Astrocyte (in vitro differentiated cells and primary cell): Measurements from ENCODE around the gene SLC29A4. TPM values are rescaled to one million over a fixed set of nuclear protein-coding genes. Genes with fewer than 3 reads are reported as not detected.

Experiments
- DNase-seq: peaks from one replicate; pipeline ENCODE4 v3.0.0-alpha.2; 2010; ENCODE audit warnings: low read depth
- FAIRE-seq: peaks from 2 replicates; lab custom pipeline; 2011; peaks lifted over from hg19 to GRCh38; lab: Jason Lieb, UNC
- H2AFZ ChIP-seq: 2 replicates; pipeline ENCODE4 v1.6.0; 2012; ENCODE audit warnings: low read depth, low read length, inconsistent platforms
- H3K27ac ChIP-seq: 2 replicates; pipeline ENCODE4 v1.5.1; 2011; ENCODE audit warnings: low read depth, low read length, inconsistent platforms
- H3K27me3 ChIP-seq: 2 replicates; pipeline ENCODE4 v1.6.0; 2011; ENCODE audit warnings: low read length, inconsistent platforms; ENCODE audit not compliant: insufficient read depth
- H3K36me3 ChIP-seq: 2 replicates; pipeline ENCODE4 v1.5.1; 2011; ENCODE audit warnings: low read length, inconsistent platforms; ENCODE audit not compliant: insufficient read depth
- H3K4me1 ChIP-seq: 2 replicates; pipeline ENCODE4 v1.5.1; 2011; ENCODE audit warnings: low read length, inconsistent platforms; ENCODE audit not compliant: insufficient read depth
- H3K4me2 ChIP-seq: 2 replicates; pipeline ENCODE4 v1.6.0; 2012; ENCODE audit warnings: low read length, inconsistent platforms
- H3K4me3 ChIP-seq: 2 replicates; pipeline ENCODE4 v1.5.1; 2011; ENCODE audit warnings: low read depth, mild to moderate bottlenecking, low read length, inconsistent platforms; ENCODE audit not compliant: insufficient read depth
- H3K79me2 ChIP-seq: 2 replicates; pipeline ENCODE4 v1.6.0; 2012; ENCODE audit warnings: mild to moderate bottlenecking, low read length, inconsistent platforms; ENCODE audit not compliant: insufficient read depth
- H3K9ac ChIP-seq: 2 replicates; pipeline ENCODE4 v1.6.0; 2012; ENCODE audit warnings: mild to moderate bottlenecking, low read length, inconsistent platforms
- H3K9me3 ChIP-seq: 2 replicates; pipeline ENCODE4 v1.5.1; 2012; ENCODE audit warnings: low read depth, mild to moderate bottlenecking, low read length, inconsistent platforms; ENCODE audit not compliant: insufficient read depth
- H4K20me1 ChIP-seq: 2 replicates; pipeline ENCODE4 v1.6.0; 2012; ENCODE audit warnings: low read length, inconsistent platforms; ENCODE audit not compliant: insufficient read depth
- H3K27ac Mint-ChIP-seq: one replicate; pipeline ENCODE4 v1.8.0; 2021; ENCODE audit warnings: mild to moderate bottlenecking, mixed read lengths; ENCODE audit not compliant: unreplicated experiment
- H3K27me3 Mint-ChIP-seq: one replicate; pipeline ENCODE4 v1.8.0; 2021; ENCODE audit warnings: low read depth, mixed read lengths; ENCODE audit not compliant: unreplicated experiment
- H3K36me3 Mint-ChIP-seq: one replicate; pipeline ENCODE4 v1.8.0; 2021; ENCODE audit warnings: low read depth, mixed read lengths; ENCODE audit not compliant: unreplicated experiment
- H3K4me1 Mint-ChIP-seq: one replicate; pipeline ENCODE4 v1.8.0; 2021; ENCODE audit warnings: low read depth, mixed read lengths; ENCODE audit not compliant: unreplicated experiment
- H3K4me3 Mint-ChIP-seq: one replicate; pipeline ENCODE4 v1.8.0; 2021; ENCODE audit warnings: mild to moderate bottlenecking, moderate library complexity, mixed read lengths; ENCODE audit not compliant: unreplicated experiment
- H3K9me3 Mint-ChIP-seq: one replicate; pipeline ENCODE4 v1.8.0; 2021; ENCODE audit warnings: mild to moderate bottlenecking, mixed read lengths; ENCODE audit not compliant: unreplicated experiment
- EZH2 ChIP-seq: IDR thresholded peaks from 2 replicates; pipeline ENCODE4 v1.6.1; 2012; ENCODE audit warnings: mild to moderate bottlenecking, low read length, inconsistent platforms; ENCODE audit not compliant: insufficient read depth
- total RNA-seq: library from RNA; stranded (reverse); gene quantifications from 2 replicates; pipeline ENCODE4 v1.2.1, GENCODE V29; 2021
- TF ChIP-seq, protein P1 (sequence below): IDR thresholded peaks from 2 replicates; pipeline ENCODE4 v1.5.1; 2011; ENCODE audit warnings: low read depth, mild to moderate bottlenecking, inconsistent platforms, low read length, moderate library complexity; ENCODE audit not compliant: insufficient read depth

SLC29A4 gene
- total RNA-seq, 1 donor from 2014 or later: 8.2 TPM

DNA sequence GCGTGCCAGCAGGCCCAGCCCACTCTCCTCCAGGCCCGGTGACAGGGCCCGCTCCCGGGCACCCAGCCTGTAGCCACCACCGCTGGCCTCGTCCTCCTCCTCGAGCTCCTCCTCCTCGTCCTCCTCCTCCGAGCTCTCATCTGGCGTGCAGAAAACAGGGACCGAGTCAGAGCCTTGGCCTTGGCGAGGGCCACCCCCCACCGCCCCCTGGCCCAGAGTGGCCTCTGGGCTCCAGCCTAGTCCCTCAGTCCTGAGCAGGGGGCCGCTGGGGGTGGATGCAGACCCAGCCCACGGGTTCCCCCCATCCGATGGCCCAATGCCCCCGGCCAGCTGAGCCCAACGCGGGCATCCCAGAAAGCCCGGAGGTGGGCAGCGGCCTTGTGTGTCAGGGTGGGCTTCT lies 62.9 kb downstream of the SLC29A4 start:
- H3K4me3 Mint-ChIP-seq: no peak overlapping the region

DNA sequence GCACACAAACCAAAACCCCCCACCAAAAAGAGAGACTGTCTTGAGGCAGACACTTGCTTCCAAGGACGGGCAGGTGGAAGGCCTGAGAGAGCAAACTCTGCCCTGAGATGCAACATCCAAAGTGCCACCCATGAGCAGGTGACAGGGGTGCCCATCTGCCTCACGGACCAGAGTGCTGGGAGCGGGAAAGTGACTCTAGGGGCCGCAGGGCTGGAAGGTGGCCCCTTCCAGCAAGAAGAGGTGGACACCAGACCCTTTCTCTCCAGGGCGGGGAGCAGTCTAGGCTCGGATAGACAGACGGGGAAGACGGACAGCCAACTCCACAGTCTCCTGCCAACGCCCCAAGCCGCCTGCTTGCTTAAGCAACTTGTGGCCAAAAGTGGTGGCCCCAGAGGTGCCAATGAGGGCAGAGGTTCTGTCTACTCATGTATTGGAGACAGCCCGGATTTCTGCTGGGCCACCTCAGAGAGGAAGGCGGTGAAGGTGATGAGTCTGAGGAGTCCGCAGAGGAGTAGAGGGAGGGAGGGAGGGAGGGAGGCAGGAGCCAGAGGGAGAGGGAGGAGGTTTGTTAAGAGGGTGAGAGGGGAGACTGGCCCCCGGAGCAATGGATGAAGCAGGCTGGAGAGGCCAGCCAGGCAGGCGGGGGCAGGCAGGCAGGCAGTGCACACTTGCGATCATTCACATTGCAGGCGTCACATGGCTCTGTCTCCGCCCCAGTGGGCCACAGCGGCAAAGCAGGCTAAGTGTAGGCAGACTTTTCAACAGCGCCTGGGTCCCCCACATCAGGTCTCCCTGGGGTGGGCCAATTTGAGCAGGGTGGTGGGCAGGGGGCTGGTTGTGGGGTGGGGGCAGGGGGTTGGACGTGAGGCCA lies 65.6 kb downstream of the SLC29A4 start:
- Histone ChIP-seq H4K20me1 (peaks cover 45% of the 10 kb centered on the region), H3K36me3 (peaks cover 12% of the 10 kb centered on the region), H3K9ac (no peak overlapping the region), H3K4me3 (no peak overlapping the region), H3K4me2 (no peak overlapping the region), H3K79me2 (peaks cover 23% of the 10 kb centered on the region), H2AFZ (no peak overlapping the region), H3K27ac (no peak overlapping the region), H3K27me3 (no peaks in the 10 kb centered on the region), H3K9me3 (no peaks in the 10 kb centered on the region), H3K4me1 (no peaks in the 10 kb centered on the region)
- FAIRE-seq (no peak), DNase-seq (no peak)
- peaks cover 8% of the 10 kb centered on the region for H3K9me3 Mint-ChIP-seq
- H3K4me3 Mint-ChIP-seq: no peak overlapping the region
- H3K27ac Mint-ChIP-seq: no peak overlapping the region
- H3K27me3 Mint-ChIP-seq: peaks cover 2% of the 10 kb centered on the region
- TF ChIP-seq, protein P1, sequence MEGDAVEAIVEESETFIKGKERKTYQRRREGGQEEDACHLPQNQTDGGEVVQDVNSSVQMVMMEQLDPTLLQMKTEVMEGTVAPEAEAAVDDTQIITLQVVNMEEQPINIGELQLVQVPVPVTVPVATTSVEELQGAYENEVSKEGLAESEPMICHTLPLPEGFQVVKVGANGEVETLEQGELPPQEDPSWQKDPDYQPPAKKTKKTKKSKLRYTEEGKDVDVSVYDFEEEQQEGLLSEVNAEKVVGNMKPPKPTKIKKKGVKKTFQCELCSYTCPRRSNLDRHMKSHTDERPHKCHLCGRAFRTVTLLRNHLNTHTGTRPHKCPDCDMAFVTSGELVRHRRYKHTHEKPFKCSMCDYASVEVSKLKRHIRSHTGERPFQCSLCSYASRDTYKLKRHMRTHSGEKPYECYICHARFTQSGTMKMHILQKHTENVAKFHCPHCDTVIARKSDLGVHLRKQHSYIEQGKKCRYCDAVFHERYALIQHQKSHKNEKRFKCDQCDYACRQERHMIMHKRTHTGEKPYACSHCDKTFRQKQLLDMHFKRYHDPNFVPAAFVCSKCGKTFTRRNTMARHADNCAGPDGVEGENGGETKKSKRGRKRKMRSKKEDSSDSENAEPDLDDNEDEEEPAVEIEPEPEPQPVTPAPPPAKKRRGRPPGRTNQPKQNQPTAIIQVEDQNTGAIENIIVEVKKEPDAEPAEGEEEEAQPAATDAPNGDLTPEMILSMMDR: no peak
- no peak for TF ChIP-seq EZH2
- H3K36me3 Mint-ChIP-seq: peaks cover 30% of the 10 kb centered on the region
- H3K4me1 Mint-ChIP-seq: peaks cover 9% of the 10 kb centered on the region

More for the DNA sequence above, 62.9 kb downstream of the SLC29A4 start:
- H3K27ac ChIP-seq: no peak overlapping the region
- peaks cover 2% of the 10 kb centered on the region for H3K27me3 Mint-ChIP-seq
- DNase-seq (no peak), FAIRE-seq (no peak)
- H3K4me1 Mint-ChIP-seq: peaks cover 4% of the 10 kb centered on the region
- H3K4me1 ChIP-seq: no peaks in the 10 kb centered on the region
- peaks cover 20% of the 10 kb centered on the region for H3K9me3 Mint-ChIP-seq
- TF ChIP-seq, protein P1: no peak
- no peak for TF ChIP-seq EZH2
- no peak overlapping the region for H3K4me3 ChIP-seq
- no peak overlapping the region for H3K4me2 ChIP-seq
- H3K9me3 ChIP-seq: no peaks in the 10 kb centered on the region
- H2AFZ ChIP-seq: no peak overlapping the region
- no peaks in the 10 kb centered on the region for H3K27me3 ChIP-seq
- H3K36me3 Mint-ChIP-seq: peaks cover 36% of the 10 kb centered on the region
- peaks cover 12% of the 10 kb centered on the region for H3K36me3 ChIP-seq
- H3K9ac ChIP-seq: no peak overlapping the region
- peaks cover 22% of the 10 kb centered on the region for H4K20me1 ChIP-seq
- H3K27ac Mint-ChIP-seq: no peak overlapping the region
- H3K79me2 ChIP-seq: peaks cover 8% of the 10 kb centered on the region

DNA sequence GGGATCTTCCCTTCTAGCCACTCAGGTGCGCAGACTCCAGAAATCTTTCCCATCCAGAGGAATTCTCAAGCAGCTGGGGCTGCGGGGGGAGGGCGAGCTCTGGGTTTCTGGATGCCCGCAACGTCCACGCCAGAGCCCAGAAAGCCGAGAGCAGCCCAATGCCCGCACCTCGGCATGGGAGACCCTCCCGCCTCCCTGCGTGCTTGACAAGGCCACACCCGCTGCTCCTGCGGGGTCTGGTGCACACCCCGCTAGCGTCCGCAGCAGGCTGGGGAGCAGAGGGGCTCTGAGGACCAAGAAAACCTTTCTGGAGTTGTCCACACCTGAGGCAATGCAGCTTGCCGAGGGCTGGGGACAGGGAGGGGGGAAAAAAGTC lies 66.2 kb downstream of the SLC29A4 start:
- no peaks in the 10 kb centered on the region for H3K4me1 ChIP-seq
- no peak overlapping the region for H3K27ac ChIP-seq
- H3K4me2 ChIP-seq: no peak overlapping the region
- no peaks in the 10 kb centered on the region for H3K9me3 ChIP-seq
- no peak for DNase-seq
- H4K20me1 ChIP-seq: peaks cover 50% of the 10 kb centered on the region
- no peak overlapping the region for H3K4me3 ChIP-seq
- Mint-ChIP-seq H3K4me3 (no peak overlapping the region), H3K27ac (no peak overlapping the region), H3K4me1 (peaks cover 9% of the 10 kb centered on the region), H3K9me3 (peaks cover 3% of the 10 kb centered on the region), H3K27me3 (peaks cover 2% of the 10 kb centered on the region), H3K36me3 (peaks cover 28% of the 10 kb centered on the region)
- TF ChIP-seq, protein P1: no peak
- H2AFZ ChIP-seq: no peak overlapping the region
- H3K36me3 ChIP-seq: peaks cover 11% of the 10 kb centered on the region
- FAIRE-seq: no peak
- no peak overlapping the region for H3K9ac ChIP-seq
- H3K27me3 ChIP-seq: no peaks in the 10 kb centered on the region
- H3K79me2 ChIP-seq: peaks cover 29% of the 10 kb centered on the region
